Activated CD4-positive, alpha-beta T cell treated with anti-CD3 and anti-CD28 coated beads for 48 hours (primary cell): ENCODE measurements around the gene MTMR4.
"Not testable (repeated sequence)": the region's sequence is repeated elsewhere in the genome, so short reads cannot be mapped to it uniquely, and the experiment has no call there.

Experiments
- DNase-seq: peaks from one replicate; pipeline ENCODE4 v3.0.0-alpha.2; 2020

MTMR4 gene

GRCh38 chr17:58491510-58492045 lies 22.9 kb downstream of the MTMR4 start:
- DNase-seq: no peak

- no peak for DNase-seq
Observed at GRCh38 chr17:58488428-58488890, 26.0 kb downstream of the MTMR4 start.

- DNase-seq: peak; percentile 81
Observed at GRCh38 chr17:58487589-58488427, 26.6 kb downstream of the MTMR4 start, which contains the start of gene HSF5. TSS of gene HSF5 (minus strand) at chr17:58488408. CDS start at chr17:58488274, 134 bp downstream.

- no peak for DNase-seq
Observed at GRCh38 chr17:58484600-58484999, 29.8 kb downstream of the MTMR4 start.

GRCh38 chr17:58481798-58482197 lies 32.6 kb downstream of the MTMR4 start:
- DNase-seq: not testable (repeated sequence)

GRCh38 chr17:58480090-58480489 lies 34.3 kb downstream of the MTMR4 start:
- DNase-seq: no peak

GRCh38 chr17:58476812-58477211 lies 37.6 kb downstream of the MTMR4 start:
- no peak for DNase-seq

- DNase-seq: no peak
Observed at GRCh38 chr17:58475985-58476384, 38.5 kb downstream of the MTMR4 start.

GRCh38 chr17:58470356-58470755 lies 44.1 kb downstream of the MTMR4 start:
- no peak for DNase-seq

- DNase-seq: no peak
Observed at GRCh38 chr17:58468944-58469343, 45.5 kb downstream of the MTMR4 start.

- no peak for DNase-seq
Observed at GRCh38 chr17:58455491-58455890, 58.9 kb downstream of the MTMR4 start.

GRCh38 chr17:58452738-58453137 lies 61.7 kb downstream of the MTMR4 start:
- no peak for DNase-seq

GRCh38 chr17:58447039-58447975 lies 67.1 kb downstream of the MTMR4 start:
- peak; percentile 82 for DNase-seq

- no peak for DNase-seq
Observed at GRCh38 chr17:58446086-58446485, 68.4 kb downstream of the MTMR4 start.
